ENCODE data around the gene COBLL1.

DNA sequence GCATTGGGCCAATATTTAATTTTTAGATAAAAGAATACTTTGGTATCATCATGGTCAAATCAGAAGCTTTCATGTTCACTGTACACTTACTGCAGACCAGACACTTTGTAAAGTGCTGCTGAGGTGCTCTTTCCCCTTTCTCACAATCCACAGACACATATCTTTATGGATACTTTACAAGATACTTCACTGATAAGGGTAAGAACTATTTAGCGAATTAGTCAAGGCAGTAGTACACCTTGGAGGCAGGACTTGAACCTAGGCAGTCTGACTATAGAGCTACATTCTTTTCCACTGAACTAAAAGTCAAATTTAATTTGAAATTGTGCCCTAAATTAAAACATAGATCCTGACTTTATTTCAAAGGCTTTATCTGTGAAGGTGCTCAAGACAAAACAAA lies 60.2 kb downstream of the COBLL1 start:
- TF ChIP-seq, protein P1, sequence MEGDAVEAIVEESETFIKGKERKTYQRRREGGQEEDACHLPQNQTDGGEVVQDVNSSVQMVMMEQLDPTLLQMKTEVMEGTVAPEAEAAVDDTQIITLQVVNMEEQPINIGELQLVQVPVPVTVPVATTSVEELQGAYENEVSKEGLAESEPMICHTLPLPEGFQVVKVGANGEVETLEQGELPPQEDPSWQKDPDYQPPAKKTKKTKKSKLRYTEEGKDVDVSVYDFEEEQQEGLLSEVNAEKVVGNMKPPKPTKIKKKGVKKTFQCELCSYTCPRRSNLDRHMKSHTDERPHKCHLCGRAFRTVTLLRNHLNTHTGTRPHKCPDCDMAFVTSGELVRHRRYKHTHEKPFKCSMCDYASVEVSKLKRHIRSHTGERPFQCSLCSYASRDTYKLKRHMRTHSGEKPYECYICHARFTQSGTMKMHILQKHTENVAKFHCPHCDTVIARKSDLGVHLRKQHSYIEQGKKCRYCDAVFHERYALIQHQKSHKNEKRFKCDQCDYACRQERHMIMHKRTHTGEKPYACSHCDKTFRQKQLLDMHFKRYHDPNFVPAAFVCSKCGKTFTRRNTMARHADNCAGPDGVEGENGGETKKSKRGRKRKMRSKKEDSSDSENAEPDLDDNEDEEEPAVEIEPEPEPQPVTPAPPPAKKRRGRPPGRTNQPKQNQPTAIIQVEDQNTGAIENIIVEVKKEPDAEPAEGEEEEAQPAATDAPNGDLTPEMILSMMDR (IDR thresholded peaks at IDR 0.05) = no peak
- TF ChIP-seq POLR2A (IDR thresholded peaks at IDR 0.05) = no peak

Measured in lower leg skin (tissue), 3 donors.